Naive thymus-derived CD8-positive, alpha-beta T cell (primary cell): ENCODE results near the gene MEIOB. TPM values are rescaled to one million over a fixed set of nuclear protein-coding genes. Genes with fewer than 3 reads are reported as not detected.

ENCODE experiments used
- ATAC-seq, 2 donors: fragments of 150-1000 bp; cut with Tn5 transposase in 1 of 2; sonication (Bioruptor Pico), chemical (Tn5 transposase) in 1 of 2; 1 replicate in 1 of 2; 2 replicates in 1 of 2; pipeline ENCODE4 v1.10.0; 2021; ENCODE audit warnings: mild to moderate bottlenecking in 2 of 2, moderate library complexity in 2 of 2
- POLR2A ChIA-PET: fragments of 350-600 bp; sonication (Branson Sonifier 250); formaldehyde crosslinking; loops from one replicate; lab custom pipeline; 2021; ENCODE audit warnings: antibody characterized with exemption; lab: Charles Lee
- DNase-seq, 10 donors: peaks; one replicate each; pipeline versions ENCODE4 v3.0.0 to v3.0.0-alpha.2; 2020 to 2022
- H3K27ac Mint-ChIP-seq, 10 donors: one replicate each; pipeline ENCODE4 v1.8.0; 2020 to 2022; ENCODE audit warnings: mild to moderate bottlenecking in 10 of 10, mixed read lengths in 10 of 10, moderate library complexity in 4 of 10, inconsistent platforms in 1 of 10
- H3K27me3 Mint-ChIP-seq, 5 donors: one replicate each; pipeline ENCODE4 v1.8.0; 2021 to 2022; ENCODE audit warnings: mixed read lengths in 5 of 5
- H3K36me3 Mint-ChIP-seq, 3 donors: one replicate each; pipeline ENCODE4 v1.8.0; 2020 to 2022; ENCODE audit warnings: mixed read lengths in 3 of 3, mild to moderate bottlenecking in 2 of 3, inconsistent platforms in 1 of 3
- H3K4me1 Mint-ChIP-seq, 4 donors: one replicate each; pipeline ENCODE4 v1.8.0; 2021 to 2022; ENCODE audit warnings: mixed read lengths in 4 of 4
- H3K4me3 Mint-ChIP-seq, 10 donors: one replicate each; pipeline ENCODE4 v1.8.0; 2020 to 2022; ENCODE audit warnings: mild to moderate bottlenecking in 10 of 10, mixed read lengths in 10 of 10, moderate library complexity in 6 of 10, inconsistent platforms in 1 of 10
- H3K9me3 Mint-ChIP-seq, 9 donors: one replicate each; pipeline ENCODE4 v1.8.0; 2020 to 2022; ENCODE audit warnings: mixed read lengths in 9 of 9, mild to moderate bottlenecking in 3 of 9, inconsistent platforms in 1 of 9, moderate library complexity in 1 of 9
- polyA plus RNA-seq, 3 donors: library from polyadenylated mRNA; unstranded; fragments of 300-500 nt; fragmentation: Illumina TruSeq; gene quantifications; one replicate each; pipeline ENCODE4 v1.2.3, GENCODE V29; 2021
- total RNA-seq, 8 experiments: library from RNA in 2 of 8; stranded (reverse) in 2 of 8; gene quantifications; one replicate each; pipeline ENCODE4 v1.2.3 and lab custom pipeline; 2021 to 2026

The MEIOB gene
- total and polyA plus RNA-seq, 5 experiments from 2014 or later = not detected

DNA sequence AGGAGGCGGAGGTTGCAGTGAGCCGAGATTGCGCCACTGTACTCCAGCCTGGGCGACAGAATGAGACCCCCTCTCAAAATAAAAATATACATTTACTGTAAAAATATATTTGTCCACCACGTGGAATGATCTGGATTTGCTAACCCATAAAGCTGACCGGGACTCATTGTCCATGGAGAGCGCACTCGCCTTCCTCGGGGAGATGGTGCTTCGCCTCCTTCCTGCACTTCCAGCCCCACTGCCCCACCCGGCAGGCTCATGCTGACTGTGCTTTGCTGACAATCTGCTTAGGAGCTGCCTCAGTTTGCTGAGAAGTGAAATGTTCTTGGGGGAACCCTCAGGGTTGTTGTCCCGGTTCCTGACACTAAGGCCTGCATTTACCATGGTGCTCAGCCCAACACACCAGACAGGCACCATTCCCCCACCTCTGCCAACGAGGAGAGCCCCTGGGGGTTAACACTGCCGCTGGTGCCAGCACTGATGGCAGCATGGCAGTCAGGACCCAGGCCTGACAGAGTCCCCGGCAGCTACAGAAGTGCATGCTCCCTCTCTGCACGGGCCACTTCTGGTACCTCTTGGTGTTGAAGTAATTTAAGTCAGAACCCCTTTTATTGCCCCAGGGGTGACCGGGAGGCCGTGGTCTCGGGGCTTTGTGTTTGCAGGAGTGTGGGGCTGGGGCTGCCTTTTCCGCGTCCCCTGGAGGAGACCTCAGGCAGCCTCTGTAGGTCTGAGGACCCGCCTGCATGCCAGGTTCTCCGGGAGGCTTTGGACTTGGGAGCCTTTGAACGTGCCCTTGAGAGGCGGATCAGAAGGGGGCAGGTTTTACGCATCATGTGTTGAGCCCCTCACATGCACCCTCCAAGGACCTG, 86.8 kb downstream of the MEIOB start:
- H3K27me3 Mint-ChIP-seq = no peaks in the 10 kb centered on the region
- no peak for ATAC-seq
- H3K27ac Mint-ChIP-seq = peak overlapping the region in 2 of 10 donors; percentile 57 to 75

More for the DNA sequence above, 86.8 kb downstream of the MEIOB start:
- DNase-seq = peak in 1 of 10 donors; percentile 54
- POLR2A ChIA-PET = interaction anchor here (1.0 to 5.6 kb wide), 2 partner anchors 13 to 39 kb away, joined by 3 to 118 read pairs; partner anchors contain the start of genes EME2, MRPS34 and NME3
- peaks cover 0 to 23% (median 6%) of the 10 kb centered on the region in 3 donors for H3K36me3 Mint-ChIP-seq
- H3K4me3 Mint-ChIP-seq = peak overlapping the region; percentile 19 to 84 (median 60)
- H3K4me1 Mint-ChIP-seq = peaks cover 10 to 53% (median 29%) of the 10 kb centered on the region in 4 donors
- H3K9me3 Mint-ChIP-seq = no peaks in the 10 kb centered on the region

Other genes starting within 250 kb of the MEIOB start
- gene JPT2, start 193.9 kb downstream of the MEIOB start, total RNA-seq = 10 to 100 TPM; 28.0 to 36.2 TPM
- 10 to 100 TPM in 1 of 3 donors, 1 to 10 TPM in 2; 9.1 to 10.3 (median 9.8) TPM for gene JPT2, start 193.9 kb downstream of the MEIOB start, polyA plus RNA-seq
- gene MAPK8IP3, start 166.0 kb downstream of the MEIOB start, total RNA-seq = 100 to 1,000 TPM; 315 to 342 TPM
- 1 to 10 TPM in 2 of 3 donors, under 1 TPM in 1; 0.87 to 2.8 (median 2.5) TPM for gene MAPK8IP3, start 166.0 kb downstream of the MEIOB start, polyA plus RNA-seq
- gene NME3, start 100.6 kb downstream of the MEIOB start, total RNA-seq = 10 to 100 TPM; 70.6 to 79.9 TPM
- gene NME3, start 100.6 kb downstream of the MEIOB start, polyA plus RNA-seq = 10 to 100 TPM; 60.0 to 84.2 (median 62.9) TPM
- 10 to 100 TPM; 28.4 to 31.5 TPM for gene EME2, start 99.4 kb downstream of the MEIOB start, total RNA-seq
- gene EME2, start 99.4 kb downstream of the MEIOB start, polyA plus RNA-seq = 1 to 10 TPM in 2 of 3 donors, under 1 TPM in 1; 0.35 to 1.6 (median 1.1) TPM
- 10 to 100 TPM; 53.1 to 55.9 TPM for gene MRPS34, start 99.0 kb downstream of the MEIOB start, total RNA-seq
- 100 to 1,000 TPM; 113 to 145 (median 133) TPM for gene MRPS34, start 99.0 kb downstream of the MEIOB start, polyA plus RNA-seq
- gene SPSB3, start 89.6 kb downstream of the MEIOB start, total RNA-seq = 100 to 1,000 TPM; 120 to 123 TPM
- gene SPSB3, start 89.6 kb downstream of the MEIOB start, polyA plus RNA-seq = 10 to 100 TPM; 38.0 to 42.0 (median 40.8) TPM
- gene NUBP2, start 89.2 kb downstream of the MEIOB start, total RNA-seq = 10 to 100 TPM; 62.0 to 65.4 TPM
- 10 to 100 TPM; 87.2 to 90.6 (median 87.3) TPM for gene NUBP2, start 89.2 kb downstream of the MEIOB start, polyA plus RNA-seq
- gene IGFALS, start 78.5 kb downstream of the MEIOB start, total RNA-seq = 1 to 10 TPM; 1.7 to 2.1 TPM
- gene IGFALS, start 78.5 kb downstream of the MEIOB start, polyA plus RNA-seq = not detected
- gene HAGH, start 45.3 kb downstream of the MEIOB start, total RNA-seq = 10 to 100 TPM; 65.7 to 67.8 TPM
- gene HAGH, start 45.3 kb downstream of the MEIOB start, polyA plus RNA-seq = 10 to 100 TPM; 38.7 to 60.0 (median 45.0) TPM
- 10 to 100 TPM; 11.1 to 12.1 TPM for gene FAHD1, start 45.0 kb downstream of the MEIOB start, total RNA-seq
- 10 to 100 TPM; 20.3 to 34.2 (median 32.6) TPM for gene FAHD1, start 45.0 kb downstream of the MEIOB start, polyA plus RNA-seq
- not detected for gene HS3ST6, start 46.3 kb upstream of the MEIOB start, total RNA-seq
- not detected for gene HS3ST6, start 46.3 kb upstream of the MEIOB start, polyA plus RNA-seq
- gene MSRB1, start 71.0 kb upstream of the MEIOB start, total RNA-seq = 1 to 10 TPM; 9.9 to 10.0 TPM
- gene MSRB1, start 71.0 kb upstream of the MEIOB start, polyA plus RNA-seq = 10 to 100 TPM; 13.9 to 19.1 (median 16.2) TPM
- gene RPL3L, start 82.5 kb upstream of the MEIOB start, total RNA-seq = not detected
- not detected for gene RPL3L, start 82.5 kb upstream of the MEIOB start, polyA plus RNA-seq
- gene NDUFB10, start 87.4 kb upstream of the MEIOB start, total RNA-seq = 10 to 100 TPM; 62.5 to 65.6 TPM
- 100 to 1,000 TPM; 180 to 217 (median 187) TPM for gene NDUFB10, start 87.4 kb upstream of the MEIOB start, polyA plus RNA-seq
- 1,000 to 10,000 TPM; 3,016 to 3,025 TPM for gene RPS2, start 92.7 kb upstream of the MEIOB start, total RNA-seq
- 1,000 to 10,000 TPM; 6,506 to 7,644 (median 7,481) TPM for gene RPS2, start 92.7 kb upstream of the MEIOB start, polyA plus RNA-seq
- gene RNF151, start 94.7 kb upstream of the MEIOB start, total RNA-seq = not detected
- gene RNF151, start 94.7 kb upstream of the MEIOB start, polyA plus RNA-seq = not detected
- gene TBL3, start 99.9 kb upstream of the MEIOB start, total RNA-seq = 10 to 100 TPM; 30.0 to 33.4 TPM
- 10 to 100 TPM; 44.6 to 61.8 (median 52.2) TPM for gene TBL3, start 99.9 kb upstream of the MEIOB start, polyA plus RNA-seq
- gene NOXO1, start 109.3 kb upstream of the MEIOB start, total RNA-seq = 1 to 10 TPM; 1.3 to 2.3 TPM
- gene NOXO1, start 109.3 kb upstream of the MEIOB start, polyA plus RNA-seq = not detected
- 10 to 100 TPM; 15.9 to 22.3 TPM for gene GFER, start 112.0 kb upstream of the MEIOB start, total RNA-seq
- 10 to 100 TPM; 21.4 to 30.0 (median 26.3) TPM for gene GFER, start 112.0 kb upstream of the MEIOB start, polyA plus RNA-seq
- under 1 TPM; 0.60 to 0.77 TPM for gene SYNGR3, start 117.8 kb upstream of the MEIOB start, total RNA-seq
- gene SYNGR3, start 117.8 kb upstream of the MEIOB start, polyA plus RNA-seq = 1 to 10 TPM in 1 of 3 donors, under 1 TPM in 1, not detected in 1; 0.77 to 1.1 TPM
- gene ZNF598, start 137.7 kb upstream of the MEIOB start, total RNA-seq = 10 to 100 TPM; 58.6 to 66.2 TPM
- gene ZNF598, start 137.7 kb upstream of the MEIOB start, polyA plus RNA-seq = 1 to 10 TPM; 3.4 to 10.0 (median 3.6) TPM
- not detected for gene NPW, start 147.6 kb upstream of the MEIOB start, total RNA-seq
- not detected for gene NPW, start 147.6 kb upstream of the MEIOB start, polyA plus RNA-seq
- gene NHERF2, start 154.7 kb upstream of the MEIOB start, total RNA-seq = 1 to 10 TPM; 5.3 to 6.0 TPM
- gene NHERF2, start 154.7 kb upstream of the MEIOB start, polyA plus RNA-seq = 1 to 10 TPM in 1 of 3 donors, under 1 TPM in 2; 0.32 to 1.2 (median 0.46) TPM
- gene NTHL1, start 175.7 kb upstream of the MEIOB start, total RNA-seq = 10 to 100 TPM in 1 of 2 experiments, 1 to 10 TPM in 1; 9.1 to 13.1 TPM
- 10 to 100 TPM; 13.1 to 20.0 (median 16.6) TPM for gene NTHL1, start 175.7 kb upstream of the MEIOB start, polyA plus RNA-seq
- gene TSC2, start 175.8 kb upstream of the MEIOB start, total RNA-seq = 100 to 1,000 TPM; 145 to 162 TPM
- gene TSC2, start 175.8 kb upstream of the MEIOB start, polyA plus RNA-seq = 10 to 100 TPM; 23.5 to 42.0 (median 27.2) TPM